ENCODE data around the gene FOSB. TPM values are rescaled to one million over a fixed set of nuclear protein-coding genes. Genes with fewer than 3 reads are reported as not detected.

Gene FOSB
- total and polyA plus RNA-seq, 2 experiments from 2014 or later: 0.55 to 1.9 TPM

GRCh38 chr19:45475537-45476291, 7.9 kb downstream of the FOSB start (continued):
- no peak for TF ChIP-seq REST (IDR thresholded peaks at IDR 0.05; ENCODE audit: unreplicated experiment)
- no peak for TF ChIP-seq EZH2phosphoT487 (IDR thresholded peaks at IDR 0.05; ENCODE audit: unreplicated experiment)
- no peak for TF ChIP-seq NANOG (IDR thresholded peaks at IDR 0.05; ENCODE audit: borderline replicate concordance)
- TF ChIP-seq ZNF462 (CRISPR knock-in tag; IDR thresholded peaks at IDR 0.05): no peak
- no peak for TF ChIP-seq STAT1 (IDR thresholded peaks at IDR 0.05; ENCODE audit: unreplicated experiment)
- no peak for TF ChIP-seq ZNF114 (CRISPR knock-in tag; IDR thresholded peaks at IDR 0.05)
- no peak for TF ChIP-seq JUNB (IDR thresholded peaks at IDR 0.05; ENCODE audit: unreplicated experiment)
- no peak for TF ChIP-seq CREB1 (CRISPR knock-in tag; IDR thresholded peaks at IDR 0.05; ENCODE audit: low read depth)
- no peak for TF ChIP-seq ZNF331 (CRISPR knock-in tag; IDR thresholded peaks at IDR 0.05; ENCODE audit: low read depth)
- no peak for TF ChIP-seq POLR2AphosphoS5 (IDR thresholded peaks at IDR 0.05; ENCODE audit: low read depth)

Measured in GM23338 (cell line).